ENCODE measurements around the gene PRRC2B.

PRRC2B gene

GRCh38 chr9:131522257-131523085 is 128.6 kb downstream of the PRRC2B start:
- no peak for DNase-seq

GRCh38 chr9:131523086-131523388 is 129.2 kb downstream of the PRRC2B start:
- no peak for DNase-seq

- no peak for DNase-seq
These were observed 129.9 kb downstream of the PRRC2B start for GRCh38 chr9:131523451-131524435.

GRCh38 chr9:131524665-131525315 is 130.9 kb downstream of the PRRC2B start:
- DNase-seq: no peak

DNA sequence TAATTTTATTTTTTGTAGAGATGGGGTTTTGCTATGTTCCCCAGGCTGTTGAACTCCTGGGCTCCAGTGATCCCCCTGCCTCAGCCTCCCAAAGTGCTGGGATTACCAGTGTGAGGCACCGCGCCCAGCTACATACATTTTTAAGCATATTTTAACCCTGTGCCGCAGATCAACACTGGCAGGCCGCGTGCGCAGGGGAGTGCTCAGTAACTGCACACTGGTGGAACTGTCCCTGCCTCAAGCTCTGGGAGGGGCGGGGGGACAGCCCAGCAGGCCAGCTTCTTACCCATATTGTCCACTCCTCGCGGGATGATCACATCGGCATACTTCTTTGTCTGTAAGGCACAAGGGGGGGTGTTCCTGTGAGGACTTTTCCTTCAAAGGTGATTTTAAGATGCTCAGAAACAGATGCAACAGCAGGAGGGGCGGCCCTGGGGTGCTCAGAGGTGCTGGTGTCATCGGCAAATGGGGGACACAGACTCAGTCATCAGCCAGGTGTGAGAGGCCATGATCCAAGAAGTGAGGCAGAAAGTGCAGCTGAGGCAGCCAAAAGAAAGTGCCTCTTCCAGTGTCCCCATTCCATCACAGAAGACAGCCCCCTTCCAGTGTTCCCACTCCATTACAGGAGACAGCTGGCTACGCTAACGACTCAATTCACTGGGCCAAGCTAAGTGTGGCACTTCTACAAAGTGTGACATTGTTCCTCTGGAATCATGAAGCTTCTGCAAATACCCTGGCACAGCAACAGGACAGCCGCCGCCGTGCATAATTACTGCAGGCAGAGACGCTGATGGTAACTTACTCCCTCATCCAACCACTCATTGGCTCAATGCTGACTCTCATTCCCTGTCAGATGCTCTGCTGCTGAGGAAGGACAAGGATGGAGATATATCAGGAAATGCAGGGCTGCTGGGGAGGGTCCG is 132.0 kb downstream of the PRRC2B start:
- no peak for DNase-seq

- no peak for DNase-seq
These were observed 134.3 kb downstream of the PRRC2B start for GRCh38 chr9:131528186-131528585.

GRCh38 chr9:131528886-131529505 is 135.1 kb downstream of the PRRC2B start:
- DNase-seq: no peak

DNA sequence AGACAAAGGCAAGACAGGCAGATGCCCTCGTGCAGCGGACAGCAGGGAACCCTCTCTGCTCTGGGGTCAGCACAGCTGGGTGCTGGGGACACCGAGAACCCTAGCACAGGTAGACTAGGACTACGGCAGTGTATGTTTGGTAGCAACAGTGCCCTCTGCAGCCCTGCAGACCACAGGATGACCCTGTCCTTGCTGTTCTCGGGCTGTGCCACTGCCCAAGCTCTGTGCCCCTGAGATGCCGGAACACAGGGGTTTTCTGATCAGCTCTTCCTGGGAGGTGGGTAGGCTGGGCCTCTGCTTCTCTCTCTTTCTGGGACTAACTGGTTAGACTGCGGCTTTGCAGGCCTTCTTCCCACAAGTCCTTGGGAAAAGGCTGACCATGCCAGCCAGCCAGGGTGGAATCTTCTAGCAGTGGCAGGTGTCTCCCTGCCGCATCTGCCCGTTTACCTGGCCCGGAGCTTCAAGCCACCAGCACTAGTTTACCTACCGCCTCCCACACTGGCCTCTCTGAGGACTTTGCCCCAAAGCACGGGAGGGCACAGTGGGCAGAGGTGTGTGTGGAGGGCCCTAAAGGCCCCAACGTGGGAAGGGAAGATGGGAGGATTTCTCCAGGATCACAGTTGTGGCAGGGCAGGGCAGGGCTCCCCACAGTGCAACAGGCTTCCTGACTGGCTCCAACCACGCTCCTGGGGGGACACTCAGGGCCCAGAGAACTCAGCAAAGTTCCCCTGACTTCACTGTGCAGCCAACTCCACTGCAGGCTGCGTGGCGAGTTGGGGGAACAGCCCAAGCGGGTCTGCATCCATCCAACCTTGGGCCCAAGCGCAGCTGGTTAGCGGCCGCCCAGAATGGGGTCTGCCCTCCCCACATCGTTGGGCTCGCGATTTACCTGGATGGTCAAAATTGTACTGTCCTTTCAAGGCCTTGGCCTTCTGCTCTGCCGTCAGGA is 136.0 kb downstream of the PRRC2B start:
- no peak for DNase-seq

GRCh38 chr9:131530546-131530919 is 136.6 kb downstream of the PRRC2B start:
- DNase-seq: peak; percentile 12 to 55

DNA sequence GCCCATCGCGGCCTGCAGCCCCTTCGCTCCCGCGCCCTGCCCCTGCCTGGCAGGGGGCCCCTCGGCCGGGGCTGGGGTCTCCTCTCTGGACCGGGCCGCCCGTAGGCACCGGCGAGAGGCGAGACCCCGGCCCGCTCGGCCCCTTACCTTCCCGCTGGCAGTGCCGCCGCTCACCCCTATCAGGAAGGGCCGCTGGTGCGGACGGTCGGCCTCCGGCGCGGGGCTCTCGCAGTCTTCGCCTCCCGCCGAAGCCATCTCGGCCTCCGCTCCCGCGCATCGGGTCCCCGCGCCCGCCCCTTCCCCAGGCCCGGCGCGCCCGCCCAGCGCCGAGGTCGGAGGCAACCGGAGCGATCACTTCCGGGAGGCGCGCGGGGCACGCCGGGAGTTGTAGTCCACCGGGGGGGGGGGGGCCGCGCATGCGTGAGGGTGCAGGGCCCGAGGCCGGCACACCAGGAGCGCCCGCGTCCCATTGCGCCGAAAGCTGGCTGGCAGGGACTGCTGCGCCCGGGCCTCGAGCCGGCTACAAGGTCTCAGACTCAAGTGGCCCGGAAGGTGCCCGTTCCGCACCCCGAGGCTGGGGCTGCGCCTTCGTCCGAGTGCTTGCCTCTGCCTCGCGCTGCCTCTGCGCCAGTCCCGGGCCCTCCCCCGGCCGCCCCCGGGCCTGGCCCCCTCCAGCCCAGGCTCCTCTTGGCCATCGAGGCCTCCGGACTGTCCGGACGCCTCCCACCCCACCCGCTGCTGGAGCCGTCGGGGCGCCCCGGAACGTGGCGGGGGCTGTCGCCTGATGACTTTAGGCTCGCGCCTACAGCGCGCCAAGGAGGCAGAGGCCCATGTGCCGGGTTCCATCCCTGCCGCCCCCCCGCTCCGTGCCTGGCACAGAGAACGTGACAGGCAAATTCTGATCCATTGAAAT is 137.3 kb downstream of the PRRC2B start, which contains the start of gene UCK1:
Gene UCK1, minus strand, starts transcription at position 344 of the 913 bp plus-strand sequence. Its CDS starts 89 bp downstream, at position 255.
- DNase-seq: peak; percentile 85 to 87

DNA sequence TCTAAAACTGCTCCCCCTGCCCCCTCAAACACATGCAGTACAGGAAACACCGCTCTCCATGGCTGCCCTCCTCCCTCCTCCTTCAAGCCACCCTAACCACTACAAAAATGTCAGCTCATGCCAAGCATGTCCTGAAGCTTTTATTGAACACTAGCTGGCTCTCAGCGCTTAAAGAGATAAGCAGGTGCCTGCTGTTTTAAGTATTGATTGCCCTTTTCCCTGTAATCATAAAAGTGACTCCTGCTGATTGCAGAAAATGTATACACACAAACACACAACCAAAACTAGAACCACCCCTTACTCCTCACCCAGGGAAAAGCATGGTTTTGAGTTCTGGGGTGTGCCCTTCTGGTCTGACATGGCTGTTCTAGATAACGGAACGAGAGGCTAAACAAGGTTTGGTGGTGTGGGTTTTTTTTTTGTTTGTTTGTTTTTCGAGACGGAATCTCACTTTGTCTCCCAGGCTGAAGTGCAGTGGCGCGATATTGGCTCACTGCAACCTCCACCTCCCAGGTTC is 140.9 kb downstream of the PRRC2B start:
- no peak for DNase-seq

DNA sequence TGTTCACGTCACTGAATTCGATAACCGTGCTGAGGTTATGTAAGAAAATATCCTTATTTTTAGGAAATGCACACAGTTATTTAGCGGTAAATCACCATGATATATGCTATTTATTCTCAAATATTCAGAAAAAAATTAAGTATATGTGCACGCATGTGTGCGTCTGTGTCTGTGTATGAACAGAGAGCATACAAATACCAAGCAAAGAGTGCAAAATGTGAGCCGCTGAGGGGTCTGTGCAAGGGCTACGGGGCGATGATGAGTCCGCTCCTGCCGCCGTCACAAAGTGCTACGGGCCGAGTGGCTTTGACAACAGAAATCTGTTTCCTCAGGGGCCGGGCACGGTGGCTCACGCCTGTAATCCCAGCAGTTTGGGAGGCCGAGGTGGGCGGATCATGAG is 144.1 kb downstream of the PRRC2B start:
- DNase-seq: no peak

GRCh38 chr9:131539223-131539923 is 145.5 kb downstream of the PRRC2B start:
- DNase-seq: no peak

DNA sequence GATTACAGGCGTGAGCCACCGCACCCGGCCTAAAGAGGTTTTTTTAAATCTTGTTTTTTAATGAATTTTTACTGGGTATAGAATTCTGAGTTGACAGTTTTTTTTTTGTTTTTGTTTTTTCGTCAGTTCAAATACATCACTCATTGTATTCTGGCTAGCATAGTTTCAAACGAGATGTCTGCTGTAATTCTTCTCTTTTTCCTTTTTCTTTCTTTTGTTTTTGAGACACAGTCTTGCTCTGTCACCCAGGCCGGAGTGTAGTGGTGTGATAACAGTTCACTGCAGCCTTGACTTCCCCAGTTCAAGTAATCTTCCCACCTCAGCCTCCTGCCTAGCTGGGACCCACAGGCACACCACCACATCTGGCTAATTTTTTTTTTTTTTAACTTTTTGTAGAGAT is 149.3 kb downstream of the PRRC2B start:
- DNase-seq: no peak

- peak; percentile 21 to 70 for DNase-seq
These were observed 151.3 kb downstream of the PRRC2B start, which contains the start of gene PRRT1B for GRCh38 chr9:131545003-131545785. PRRT1B (plus strand) TSS chr9:131545523; CDS start chr9:131545616, 93 bp downstream.

- DNase-seq: no peak
These were observed 152.0 kb downstream of the PRRC2B start for GRCh38 chr9:131545786-131546335.
